ENCODE results near the gene SMYD2. TPM values are rescaled to one million over a fixed set of nuclear protein-coding genes. Genes with fewer than 3 reads are reported as not detected.
A peak's percentile ranks its signal among the peaks of the same experiment; 100 is the strongest.

SMYD2 gene
- total RNA-seq, 1 donor from 2014 or later = 34.8 TPM

DNA sequence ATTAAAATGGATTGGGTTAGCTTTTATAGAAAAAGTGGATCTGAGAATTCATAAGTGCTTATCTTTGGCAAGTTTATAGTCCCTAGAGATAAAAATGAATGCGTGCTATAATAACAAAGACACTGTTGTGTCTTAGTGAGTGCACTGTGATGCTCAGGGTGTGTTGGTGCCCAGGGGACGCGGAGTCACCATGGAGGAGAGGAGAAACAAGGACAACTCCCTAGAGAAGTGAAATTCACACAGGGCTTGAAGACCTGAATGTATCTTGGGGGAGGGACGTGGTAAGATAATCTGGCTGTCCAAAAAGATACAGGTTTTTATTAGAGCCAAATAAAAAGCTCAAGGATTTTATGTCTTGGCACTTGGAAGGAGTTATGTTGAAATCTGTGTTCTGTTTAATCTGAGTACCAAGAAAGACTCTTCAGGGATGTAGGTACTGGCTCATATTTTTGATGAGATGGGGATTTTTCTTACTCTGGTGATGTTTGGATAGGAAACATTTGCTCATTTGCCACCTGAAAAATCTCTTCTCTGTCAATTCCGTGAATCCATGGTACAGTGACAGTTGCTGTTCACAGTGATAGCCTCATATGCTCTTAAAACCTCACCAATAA, 9.6 kb downstream of the SMYD2 start:
- H3K36me3 Mint-ChIP-seq = peaks cover 2% of the 10 kb centered on the region
- DNase-seq (ENCODE audit: low spot score in 2 of 2, unreplicated experiment in 2 of 2) = no peak
- no peak overlapping the region for H3K4me3 Mint-ChIP-seq
- H3K27ac Mint-ChIP-seq = no peak overlapping the region
- TF ChIP-seq, protein P1, sequence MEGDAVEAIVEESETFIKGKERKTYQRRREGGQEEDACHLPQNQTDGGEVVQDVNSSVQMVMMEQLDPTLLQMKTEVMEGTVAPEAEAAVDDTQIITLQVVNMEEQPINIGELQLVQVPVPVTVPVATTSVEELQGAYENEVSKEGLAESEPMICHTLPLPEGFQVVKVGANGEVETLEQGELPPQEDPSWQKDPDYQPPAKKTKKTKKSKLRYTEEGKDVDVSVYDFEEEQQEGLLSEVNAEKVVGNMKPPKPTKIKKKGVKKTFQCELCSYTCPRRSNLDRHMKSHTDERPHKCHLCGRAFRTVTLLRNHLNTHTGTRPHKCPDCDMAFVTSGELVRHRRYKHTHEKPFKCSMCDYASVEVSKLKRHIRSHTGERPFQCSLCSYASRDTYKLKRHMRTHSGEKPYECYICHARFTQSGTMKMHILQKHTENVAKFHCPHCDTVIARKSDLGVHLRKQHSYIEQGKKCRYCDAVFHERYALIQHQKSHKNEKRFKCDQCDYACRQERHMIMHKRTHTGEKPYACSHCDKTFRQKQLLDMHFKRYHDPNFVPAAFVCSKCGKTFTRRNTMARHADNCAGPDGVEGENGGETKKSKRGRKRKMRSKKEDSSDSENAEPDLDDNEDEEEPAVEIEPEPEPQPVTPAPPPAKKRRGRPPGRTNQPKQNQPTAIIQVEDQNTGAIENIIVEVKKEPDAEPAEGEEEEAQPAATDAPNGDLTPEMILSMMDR (IDR thresholded peaks at IDR 0.05; ENCODE audit: unreplicated experiment) = no peak
- no peaks in the 10 kb centered on the region for H3K27me3 Mint-ChIP-seq (ENCODE audit: low read depth)
- H3K9me3 Mint-ChIP-seq = no peaks in the 10 kb centered on the region
- H3K4me1 Mint-ChIP-seq = peaks cover 45% of the 10 kb centered on the region

- no peak overlapping the region for H3K4me3 Mint-ChIP-seq
- peaks cover 54% of the 10 kb centered on the region for H3K4me1 Mint-ChIP-seq
- H3K36me3 Mint-ChIP-seq = peaks cover 2% of the 10 kb centered on the region
- H3K27ac Mint-ChIP-seq = no peak overlapping the region
- no peak for DNase-seq (ENCODE audit: low spot score in 2 of 2, unreplicated experiment in 2 of 2)
- H3K9me3 Mint-ChIP-seq = no peaks in the 10 kb centered on the region
- TF ChIP-seq, protein P1 (IDR thresholded peaks at IDR 0.05; ENCODE audit: unreplicated experiment) = no peak
- no peaks in the 10 kb centered on the region for H3K27me3 Mint-ChIP-seq (ENCODE audit: low read depth)
Measured at GRCh38 chr1:214292322-214292721, 11.4 kb downstream of the SMYD2 start.

- Mint-ChIP-seq H3K9me3 (no peaks in the 10 kb centered on the region), H3K27ac (no peak overlapping the region), H3K27me3 (ENCODE audit: low read depth) (no peaks in the 10 kb centered on the region), H3K4me3 (no peak overlapping the region), H3K36me3 (no peaks in the 10 kb centered on the region), H3K4me1 (peaks cover 38% of the 10 kb centered on the region)
- no peak for DNase-seq (ENCODE audit: low spot score in 2 of 2, unreplicated experiment in 2 of 2)
- TF ChIP-seq, protein P1 (IDR thresholded peaks at IDR 0.05; ENCODE audit: unreplicated experiment) = no peak
Measured at GRCh38 chr1:214295934-214296333, 15.0 kb downstream of the SMYD2 start.

- no peak overlapping the region for H3K4me3 Mint-ChIP-seq
- peaks cover 36% of the 10 kb centered on the region for H3K4me1 Mint-ChIP-seq
- no peaks in the 10 kb centered on the region for H3K36me3 Mint-ChIP-seq
- TF ChIP-seq, protein P1 (IDR thresholded peaks at IDR 0.05; ENCODE audit: unreplicated experiment) = no peak
- no peak for DNase-seq (ENCODE audit: low spot score in 2 of 2, unreplicated experiment in 2 of 2)
- H3K27me3 Mint-ChIP-seq (ENCODE audit: low read depth) = no peaks in the 10 kb centered on the region
- no peaks in the 10 kb centered on the region for H3K9me3 Mint-ChIP-seq
- H3K27ac Mint-ChIP-seq = peak overlapping the region; percentile 77
Measured at GRCh38 chr1:214296860-214297745, 16.1 kb downstream of the SMYD2 start.

DNA sequence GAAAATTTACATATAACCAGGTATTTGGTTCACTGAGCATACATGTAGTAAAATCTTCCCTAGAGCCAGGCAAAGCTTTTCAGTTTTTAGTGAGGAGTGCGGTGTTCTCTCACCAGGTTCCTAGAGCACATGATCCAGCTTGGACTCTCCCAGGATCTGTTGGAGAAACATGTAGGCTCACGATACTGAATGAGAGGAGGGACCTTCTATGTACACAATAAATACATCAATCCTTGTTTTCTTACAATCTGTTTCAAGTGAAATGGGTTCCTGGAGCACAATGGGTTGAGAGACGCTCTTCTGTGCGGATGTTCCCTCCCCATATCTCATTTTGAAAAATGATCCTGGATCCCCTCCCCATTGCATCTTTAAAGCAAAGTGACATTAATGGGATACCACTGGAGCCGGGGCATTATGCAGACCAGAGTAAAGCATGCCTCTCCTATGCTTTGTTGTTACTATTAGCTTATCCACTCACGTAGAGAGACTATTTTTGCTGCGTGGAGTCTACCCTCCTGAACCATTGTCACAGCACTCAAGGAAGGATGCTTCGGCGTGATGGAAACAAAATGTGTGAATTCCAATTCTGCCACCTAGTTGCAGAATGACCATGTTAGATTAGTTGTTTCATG, 19.3 kb downstream of the SMYD2 start:
- Mint-ChIP-seq H3K9me3 (no peaks in the 10 kb centered on the region), H3K27me3 (ENCODE audit: low read depth) (no peaks in the 10 kb centered on the region), H3K4me1 (peaks cover 32% of the 10 kb centered on the region), H3K27ac (no peak overlapping the region), H3K4me3 (no peak overlapping the region), H3K36me3 (no peaks in the 10 kb centered on the region)
- no peak for DNase-seq (ENCODE audit: low spot score in 2 of 2, unreplicated experiment in 2 of 2)
- TF ChIP-seq, protein P1 (IDR thresholded peaks at IDR 0.05; ENCODE audit: unreplicated experiment) = no peak

Measured in mesothelial cell of epicardium (in vitro differentiated cells).